Left lung (tissue), 10 donors: ENCODE measurements around the gene LZIC. TPM values are rescaled to one million over a fixed set of nuclear protein-coding genes. Genes with fewer than 3 reads are reported as not detected.

ENCODE experiments used
- ATAC-seq: fragments of 200-7000 bp; cut with Tn5 transposase; one replicate; pipeline ENCODE4 v1.9.1; 2020; ENCODE audit warnings: moderate library complexity
- DNase-seq, 4 donors: peaks; one replicate each; pipeline ENCODE4 v3.0.0-alpha.2; 2013 to 2020
- H3K27ac ChIP-seq, 2 donors: fragments of 200-600 bp; sonication (generic) in 1 of 2; one replicate each; pipeline versions ENCODE4 v1.5.0 to v1.8.0; 2020 to 2021
- H3K27me3 ChIP-seq, 2 donors: fragments of 200-600 bp; sonication (generic) in 1 of 2; one replicate each; pipeline versions ENCODE4 v1.5.0 to v1.8.0; 2020 to 2021
- H3K36me3 ChIP-seq, 2 donors: fragments of 200-600 bp; sonication (generic) in 1 of 2; one replicate each; pipeline versions ENCODE4 v1.5.0 to v1.8.0; 2020 to 2021
- H3K4me1 ChIP-seq, 2 donors: fragments of 200-600 bp; one replicate each; pipeline ENCODE4 v1.8.0; 2021
- H3K4me3 ChIP-seq, 2 donors: fragments of 200-600 bp; sonication (generic) in 1 of 2; one replicate each; pipeline versions ENCODE4 v1.5.0 to v1.8.0; 2020 to 2021; ENCODE audit warnings: mild to moderate bottlenecking in 1 of 2
- H3K9me3 ChIP-seq, 2 donors: fragments of 200-600 bp; sonication (generic) in 1 of 2; one replicate each; pipeline versions ENCODE4 v1.5.0 to v1.8.0; 2020 to 2021
- CTCF ChIP-seq, 2 donors: fragments of 200-600 bp; sonication (generic) in 1 of 2; IDR thresholded peaks; one replicate each; pipeline versions ENCODE4 v1.5.0 to v1.8.0; 2021; ENCODE audit warnings: antibody characterized with exemption in 2 of 2
- intact Hi-C, 2 donors: fragments of 100-400 bp; cut with DNase I; formaldehyde crosslinking; loops; one replicate each; pipeline versions ENCODE4 v1.11.2 to v1.14.2; 2022
- polyA plus RNA-seq, 6 donors: library from polyadenylated mRNA; unstranded; fragments of 120-200 nt; gene quantifications; one replicate each; pipeline ENCODE4 v1.2.1, GENCODE V29; 2013; ENCODE audit not compliant: insufficient read length in 6 of 6
- total RNA-seq, 2 donors: library from RNA; stranded (reverse); fragmentation: NEBNext Ultra II Directional; extraction: Animal tissue kit (Norgen Biotek cat#: 25700); gene quantifications; one replicate each; pipeline ENCODE4 v1.2.1, GENCODE V29; 2021
- donor health status: DM: no; HTN: yes; CAD: no.
- donor health status: DM: no; HTN: no; CAD: no.

The LZIC gene
- total and polyA plus RNA-seq, 8 donors, result 26.6 to 72.8 (median 69.0) TPM

- Histone ChIP-seq H3K4me1 (peaks cover 12 to 23% of the 10 kb centered on the region in 2 donors), H3K27me3 (no peaks in the 10 kb centered on the region), H3K27ac (no peak overlapping the region), H3K9me3 (no peaks in the 10 kb centered on the region), H3K4me3 (no peak overlapping the region), H3K36me3 (peaks cover 0 to 16% of the 10 kb centered on the region in 2 donors)
- TF ChIP-seq CTCF (IDR thresholded peaks at IDR 0.05), result no peak
- DNase-seq, result peak in 1 of 4 donors; percentile 36
- intact Hi-C loops, result no loop called here
- ATAC-seq, result no peak
These were observed 57.0 kb downstream of the LZIC start for GRCh38 chr1:9886092-9886742.

GRCh38 chr1:9884805-9885204, 58.4 kb downstream of the LZIC start:
- H3K27ac ChIP-seq, result no peak overlapping the region
- H3K36me3 ChIP-seq, result peaks cover 0 to 16% of the 10 kb centered on the region in 2 donors
- DNase-seq (no peak), ATAC-seq (no peak)
- no peaks in the 10 kb centered on the region for H3K9me3 ChIP-seq
- no peaks in the 10 kb centered on the region for H3K27me3 ChIP-seq
- TF ChIP-seq CTCF (IDR thresholded peaks at IDR 0.05), result no peak
- H3K4me1 ChIP-seq, result peaks cover 1 to 8% of the 10 kb centered on the region in 2 donors
- H3K4me3 ChIP-seq, result no peak overlapping the region
- intact Hi-C loops, result no loop called here

- H3K27ac ChIP-seq, result no peak overlapping the region
- intact Hi-C loops, result no loop called here
- H3K4me1 ChIP-seq, result peaks cover 0 to under 1% of the 10 kb centered on the region in 2 donors
These were observed 59.4 kb downstream of the LZIC start for GRCh38 chr1:9883585-9884449.

GRCh38 chr1:9882945-9883303, 60.3 kb downstream of the LZIC start:
- ATAC-seq (no peak), DNase-seq (peak in 1 of 4 donors; percentile 63)
- no peak for TF ChIP-seq CTCF (IDR thresholded peaks at IDR 0.05)
- intact Hi-C loops, result no loop called here
- Histone ChIP-seq H3K36me3 (peaks cover 0 to 16% of the 10 kb centered on the region in 2 donors), H3K9me3 (no peaks in the 10 kb centered on the region), H3K4me1 (no peaks in the 10 kb centered on the region), H3K4me3 (no peak overlapping the region), H3K27ac (no peak overlapping the region), H3K27me3 (no peaks in the 10 kb centered on the region)

More at GRCh38 chr1:9883585-9884449, 59.4 kb downstream of the LZIC start:
- Histone ChIP-seq H3K27me3 (no peaks in the 10 kb centered on the region), H3K36me3 (peaks cover 0 to 16% of the 10 kb centered on the region in 2 donors), H3K4me3 (no peak overlapping the region), H3K9me3 (no peaks in the 10 kb centered on the region)
- TF ChIP-seq CTCF (IDR thresholded peaks at IDR 0.05), result no peak
- ATAC-seq (no peak), DNase-seq (no peak)

GRCh38 chr1:9882296-9882944, 60.8 kb downstream of the LZIC start:
- ATAC-seq, result no peak
- Histone ChIP-seq H3K4me1 (no peaks in the 10 kb centered on the region), H3K36me3 (peaks cover 0 to 16% of the 10 kb centered on the region in 2 donors), H3K27ac (no peak overlapping the region), H3K4me3 (no peak overlapping the region), H3K27me3 (no peaks in the 10 kb centered on the region), H3K9me3 (no peaks in the 10 kb centered on the region)
- TF ChIP-seq CTCF (IDR thresholded peaks at IDR 0.05), result no peak
- intact Hi-C loops, result no loop called here
- DNase-seq, result peak in 1 of 4 donors; percentile 34
